ENCODE results near the gene FSHB.
"Not testable (repeated sequence)": the region's sequence is repeated elsewhere in the genome, so short reads cannot be mapped to it uniquely, and the experiment has no call there.

FSHB gene

GRCh38 chr11:30260813-30261212 lies 30.0 kb downstream of the FSHB start:
- intact Hi-C loops (cut with DNase I), result no loop called here

GRCh38 chr11:30261821-30262220 lies 31.0 kb downstream of the FSHB start:
- intact Hi-C loops (cut with DNase I), result no loop called here

More at GRCh38 chr11:30260813-30261212, 30.0 kb downstream of the FSHB start:
- DNase-seq, result no peak

GRCh38 chr11:30268638-30269037 lies 37.8 kb downstream of the FSHB start:
- DNase-seq; intact Hi-C loops (cut with DNase I): not testable (repeated sequence)

More at GRCh38 chr11:30261821-30262220, 31.0 kb downstream of the FSHB start:
- no peak for DNase-seq

- intact Hi-C loops (cut with DNase I), result no loop called here
- DNase-seq, result no peak
Measured at GRCh38 chr11:30270671-30271070, 39.9 kb downstream of the FSHB start.

GRCh38 chr11:30277176-30277575 lies 46.4 kb downstream of the FSHB start:
- no peak for DNase-seq
- intact Hi-C loops (cut with DNase I), result no loop called here

GRCh38 chr11:30279796-30280195 lies 49.0 kb downstream of the FSHB start:
- intact Hi-C loops (cut with DNase I), result no loop called here
- no peak for DNase-seq

GRCh38 chr11:30281476-30282288 lies 50.9 kb downstream of the FSHB start:
- intact Hi-C loops (cut with DNase I), result no loop called here
- peak in 2 of 10 donors; percentile 47 to 65 for DNase-seq

GRCh38 chr11:30282289-30282631 lies 51.4 kb downstream of the FSHB start:
- intact Hi-C loops (cut with DNase I), result no loop called here
- DNase-seq, result no peak
